SK-N-SH (cell line): ENCODE measurements around the gene CTXND1. TPM values are rescaled to one million over a fixed set of nuclear protein-coding genes. Genes with fewer than 3 reads are reported as not detected.

ENCODE experiments used
- CTCF ChIA-PET: fragments of 300-600, 350-600 bp; formaldehyde crosslinking; extraction: SDS; loops from one replicate; lab custom pipeline; 2021; lab: Yijun Ruan, JAX
- POLR2A ChIA-PET: fragments of 350-600 bp; sonication (Branson Sonifier 250); formaldehyde crosslinking; extraction: SDS; loops from one replicate; lab custom pipeline; 2020; ENCODE audit warnings: antibody characterized with exemption, inconsistent platforms; lab: Yijun Ruan, JAX
- DNase-seq: peaks from one replicate; pipeline ENCODE4 v3.0.0; 2012
- H2AFZ ChIP-seq: fragments of 200-600 bp; sonication (generic); 2 replicates; pipeline ENCODE4 v1.8.1; 2016; ENCODE audit warnings: antibody characterized with exemption, mild to moderate bottlenecking, low read depth
- H3F3A ChIP-seq: fragments of 200-600 bp; sonication (generic); replicated peaks from 2 replicates; pipeline ENCODE3; 2016; ENCODE audit warnings: antibody characterized with exemption, mild to moderate bottlenecking; ENCODE audit not compliant: insufficient read depth
- H3K27ac ChIP-seq, 2 experiments: fragments of 200-500 bp in 1 of 2; fragments of 200-600 bp in 1 of 2; sonication (Bioruptor generic) in 1 of 2; sonication (generic), shearing (Covaris generic) in 1 of 2; 2 replicates each; pipeline versions ENCODE4 v1.5.1 to v1.6.1; 2014 to 2016; ENCODE audit warnings: low read depth in 2 of 2, inconsistent platforms in 1 of 2, low read length in 1 of 2, mild to moderate bottlenecking in 1 of 2, mixed read lengths in 1 of 2
- H3K27me3 ChIP-seq: fragments of 200-600 bp; sonication (generic), shearing (Covaris generic); 2 replicates; pipeline ENCODE4 v1.6.1; 2016; ENCODE audit warnings: mixed run types; ENCODE audit not compliant: insufficient read depth
- H3K36me3 ChIP-seq, 2 experiments: fragments of 200-500 bp in 1 of 2; fragments of 200-600 bp in 1 of 2; sonication (Bioruptor generic) in 1 of 2; sonication (generic) in 1 of 2; replicated peaks in 1 of 2; 2 replicates each; pipeline versions ENCODE3 to v1.5.1; 2014 to 2016; ENCODE audit warnings: low read length in 1 of 2, mild to moderate bottlenecking in 1 of 2; ENCODE audit not compliant: insufficient read depth in 2 of 2, control insufficient read depth in 1 of 2
- H3K4me1 ChIP-seq, 2 experiments: fragments of 200-500 bp in 1 of 2; fragments of 200-600 bp in 1 of 2; sonication (Bioruptor generic) in 1 of 2; sonication (generic), shearing (Covaris generic) in 1 of 2; 2 replicates each; pipeline versions ENCODE4 v1.5.1 to v1.6.1; 2014 to 2016; ENCODE audit warnings: low read depth in 1 of 2, low read length in 1 of 2, mixed run types in 1 of 2; ENCODE audit not compliant: insufficient read depth in 2 of 2, control insufficient read depth in 1 of 2
- H3K4me2 ChIP-seq: fragments of 200-600 bp; sonication (generic), shearing (Covaris generic); 2 replicates; pipeline ENCODE4 v1.6.1; 2017; ENCODE audit warnings: mixed run types
- H3K4me3 ChIP-seq, 2 experiments: fragments of 200-500 bp in 1 of 2; fragments of 200-600 bp in 1 of 2; sonication (Bioruptor generic) in 1 of 2; sonication (generic), shearing (Covaris generic) in 1 of 2; 2 replicates each; pipeline versions ENCODE4 v1.5.1 to v1.8.1; 2014 to 2016; ENCODE audit warnings: low read depth in 2 of 2, inconsistent platforms in 1 of 2, low read length in 1 of 2, mild to moderate bottlenecking in 1 of 2, mixed read lengths in 1 of 2, moderate library complexity in 1 of 2
- H3K79me2 ChIP-seq: fragments of 200-600 bp; sonication (generic); 2 replicates; pipeline ENCODE4 v1.8.1; 2017; ENCODE audit warnings: mild to moderate bottlenecking; ENCODE audit not compliant: insufficient read depth
- H3K9ac ChIP-seq: fragments of 200-600 bp; sonication (generic); 2 replicates; pipeline ENCODE4 v1.6.1; 2017; ENCODE audit warnings: mixed run types
- H3K9me2 ChIP-seq: fragments of 200-600 bp; sonication (generic); 2 replicates; pipeline ENCODE4 v1.6.1; 2017; ENCODE audit warnings: mixed run types
- H3K9me3 ChIP-seq: fragments of 200-600 bp; sonication (generic); 2 replicates; pipeline ENCODE4 v1.6.1; 2017; ENCODE audit warnings: mixed run types, mild to moderate bottlenecking, moderate library complexity
- H4K20me1 ChIP-seq: fragments of 200-600 bp; sonication (generic); 2 replicates; pipeline ENCODE4 v1.6.1; 2017; ENCODE audit warnings: mild to moderate bottlenecking, mixed run types; ENCODE audit not compliant: insufficient read depth
- ELF1 ChIP-seq: IDR thresholded peaks from 2 replicates; pipeline ENCODE4 v1.4.0; 2012
- FOSL2 ChIP-seq: IDR thresholded peaks from 2 replicates; pipeline ENCODE4 v1.4.0; 2012; ENCODE audit warnings: low read depth, mild to moderate bottlenecking, moderate library complexity, borderline replicate concordance
- FOXJ3 ChIP-seq: sonication (generic); formaldehyde crosslinking; IDR thresholded peaks from 2 replicates; pipeline ENCODE4 v1.5.1; 2020; ENCODE audit warnings: mild to moderate bottlenecking, missing genetic modification reagents
- FOXM1 ChIP-seq: IDR thresholded peaks from 2 replicates; pipeline ENCODE4 v1.4.0; 2012; ENCODE audit warnings: low read depth, mild to moderate bottlenecking
- GABPA ChIP-seq: IDR thresholded peaks from 2 replicates; pipeline ENCODE4 v1.4.0; 2012; ENCODE audit warnings: low read depth, mild to moderate bottlenecking
- GATA2 ChIP-seq: sonication (generic); formaldehyde crosslinking; IDR thresholded peaks from 2 replicates; pipeline ENCODE4 v1.5.0; 2020; ENCODE audit warnings: mild to moderate bottlenecking, missing genetic modification reagents
- IRF3 ChIP-seq: fragments of 150-350 bp; IDR thresholded peaks from 2 replicates; pipeline ENCODE4 v1.6.1; 2016; ENCODE audit warnings: mild to moderate bottlenecking, low read depth, low read length
- JUND ChIP-seq: IDR thresholded peaks from 2 replicates; pipeline ENCODE4 v1.4.0; 2012
- MEF2A ChIP-seq: IDR thresholded peaks from 2 replicates; pipeline ENCODE4 v1.4.0; 2012; ENCODE audit warnings: low read depth, borderline replicate concordance
- POLR2AphosphoS5 ChIP-seq: IDR thresholded peaks from 2 replicates; pipeline ENCODE4 v1.6.1; 2012; ENCODE audit warnings: low read depth, low read length
- RCOR1 ChIP-seq: fragments of 150-350 bp; IDR thresholded peaks from 2 replicates; pipeline ENCODE4 v1.6.1; 2017; ENCODE audit warnings: antibody characterized with exemption, low read length
- RXRA ChIP-seq: IDR thresholded peaks from 2 replicates; pipeline ENCODE4 v1.4.0; 2012; ENCODE audit warnings: low read depth, mild to moderate bottlenecking, borderline replicate concordance
- SMC3 ChIP-seq: IDR thresholded peaks from 2 replicates; pipeline ENCODE4 v1.6.1; 2012; ENCODE audit warnings: low read depth, low read length, improper control_type of control experiment
- TAF1 ChIP-seq: IDR thresholded peaks from 2 replicates; pipeline ENCODE4 v1.6.1; 2012; ENCODE audit warnings: low read depth, mild to moderate bottlenecking, low read length, moderate library complexity, borderline replicate concordance
- TEAD4 ChIP-seq: IDR thresholded peaks from 2 replicates; pipeline ENCODE4 v1.4.0; 2012; ENCODE audit warnings: mild to moderate bottlenecking, borderline replicate concordance; ENCODE audit not compliant: insufficient read depth
- WGBS: methylation state at CpG from one replicate; pipeline ENCODE4 v1.1.6; 2017; ENCODE audit warnings: low lambda C conversion rate; 5-methylcytosine and 5-hydroxymethylcytosine counted together
- polyA plus RNA-seq, 3 experiments: library from polyadenylated mRNA; depleted of rRNA; stranded (reverse); fragments of >200 nt; gene quantifications; 2 replicates each; pipeline ENCODE4 v1.2.3, GENCODE V29; 2012
- TF ChIP-seq, protein P1 (sequence below): IDR thresholded peaks from 2 replicates; pipeline ENCODE4 v1.4.0; 2012; ENCODE audit warnings: low read depth

The CTXND1 gene
- polyA plus RNA-seq, 1 of the 3 experiments (the other 2 are of a cell fraction): not detected

DNA sequence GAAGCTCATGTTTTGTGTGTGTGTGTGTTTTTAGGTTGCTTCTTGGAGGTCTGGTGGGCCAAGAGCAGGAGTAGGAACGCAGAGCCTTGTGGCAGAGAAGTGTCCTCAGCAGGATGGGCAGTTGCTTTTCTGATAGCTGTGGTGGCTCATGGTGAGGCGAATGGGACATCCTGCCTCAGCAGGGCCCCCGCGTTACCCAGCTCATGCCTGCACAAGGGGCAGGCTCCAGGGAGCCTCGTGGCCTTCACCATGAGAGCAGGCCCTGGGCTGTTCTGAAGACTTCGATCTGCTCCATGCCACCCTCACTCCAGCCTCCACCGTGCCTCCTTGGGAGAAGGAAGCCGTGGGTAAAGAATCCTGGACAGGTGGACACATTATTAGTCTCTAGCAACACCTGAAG is 33.4 kb upstream of the CTXND1 start:
- H3K9me3 ChIP-seq: no peaks in the 10 kb centered on the region
- H3K27me3 ChIP-seq: peaks cover 4% of the 10 kb centered on the region; the same call in 1 of the 2 replicates
- H2AFZ ChIP-seq: no peak overlapping the region
- H3K4me3 ChIP-seq: no peak overlapping the region
- H3K9ac ChIP-seq: no peak overlapping the region
- no peaks in the 10 kb centered on the region for H4K20me1 ChIP-seq
- no peaks in the 10 kb centered on the region for H3K79me2 ChIP-seq
- ChIA-PET POLR2A (no interaction called here), CTCF (no interaction called here)
- DNase-seq: no peak
- no peaks in the 10 kb centered on the region for H3F3A ChIP-seq
- H3K9me2 ChIP-seq: no peaks in the 10 kb centered on the region
- no peaks in the 10 kb centered on the region for H3K36me3 ChIP-seq
- H3K4me1 ChIP-seq: no peaks in the 10 kb centered on the region
- TF ChIP-seq TEAD4: no peak
- TF ChIP-seq RXRA: no peak
- no peak for TF ChIP-seq IRF3
- no peak for TF ChIP-seq SMC3
- TF ChIP-seq GATA2 (CRISPR knock-in tag): no peak
- TF ChIP-seq POLR2AphosphoS5: no peak
- H3K4me2 ChIP-seq: no peak overlapping the region
- 24% methylated on average over 6 of the region's 8 CpGs for WGBS
- H3K27ac ChIP-seq: no peak overlapping the region

GRCh38 chr15:80283531-80283930 is 31.5 kb upstream of the CTXND1 start:
- no peaks in the 10 kb centered on the region for H3F3A ChIP-seq
- WGBS: 11% methylated on average over 3 of the region's 3 CpGs
- no peak for DNase-seq

More at GRCh38 chr15:80283531-80283930, 31.5 kb upstream of the CTXND1 start:
- no peak overlapping the region for H2AFZ ChIP-seq
- H3K36me3 ChIP-seq: no peaks in the 10 kb centered on the region
- TF ChIP-seq RCOR1: no peak
- TF ChIP-seq GABPA: no peak
- no peak for TF ChIP-seq FOSL2
- no peak for TF ChIP-seq JUND
- no peak for TF ChIP-seq ELF1
- no peak for TF ChIP-seq RXRA
- no peak for TF ChIP-seq IRF3
- no peak for TF ChIP-seq FOXJ3
- no peak for TF ChIP-seq TAF1
- TF ChIP-seq, protein P1, sequence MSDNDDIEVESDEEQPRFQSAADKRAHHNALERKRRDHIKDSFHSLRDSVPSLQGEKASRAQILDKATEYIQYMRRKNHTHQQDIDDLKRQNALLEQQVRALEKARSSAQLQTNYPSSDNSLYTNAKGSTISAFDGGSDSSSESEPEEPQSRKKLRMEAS: no peak
- no peak for TF ChIP-seq MEF2A
- no peak for TF ChIP-seq FOXM1
- TF ChIP-seq SMC3: no peak
- no peak overlapping the region for H3K4me3 ChIP-seq
- H3K79me2 ChIP-seq: no peaks in the 10 kb centered on the region
- no peaks in the 10 kb centered on the region for H3K4me1 ChIP-seq
- no peaks in the 10 kb centered on the region for H3K9me3 ChIP-seq
- ChIA-PET CTCF (no interaction called here), POLR2A (no interaction called here)
- H3K27ac ChIP-seq: no peak overlapping the region
- no peaks in the 10 kb centered on the region; the same call in 1 of the 2 replicates for H3K27me3 ChIP-seq
- H3K9ac ChIP-seq: no peak overlapping the region
- H3K9me2 ChIP-seq: no peaks in the 10 kb centered on the region
- H3K4me2 ChIP-seq: no peak overlapping the region
- H4K20me1 ChIP-seq: no peaks in the 10 kb centered on the region
